Gastrocnemius medialis (tissue), 4 donors: Measurements from ENCODE around the gene TNC. TPM values are rescaled to one million over a fixed set of nuclear protein-coding genes. Genes with fewer than 3 reads are reported as not detected.

ENCODE experiments used
- ATAC-seq, 2 donors: fragments of 150-250 bp; one replicate each; pipeline ENCODE4 v1.9.1; 2016
- DNase-seq, 2 donors: peaks; one replicate each; pipeline ENCODE4 v3.0.0-alpha.2; 2019
- H3K27ac ChIP-seq, 4 donors: fragments of 200-600 bp; sonication (generic); 1 replicate in 1 of 4; 2 replicates in 3 of 4; pipeline ENCODE4 v1.5.1; 2016 to 2018; ENCODE audit warnings: mild to moderate bottlenecking in 2 of 4, moderate library complexity in 1 of 4
- H3K27me3 ChIP-seq, 3 donors: fragments of 200-600 bp; sonication (generic) in 2 of 3; 1 replicate in 1 of 3; 2 replicates in 2 of 3; pipeline versions ENCODE4 v1.5.1 to v1.6.0; 2016 to 2019; ENCODE audit warnings: mild to moderate bottlenecking in 1 of 3, moderate library complexity in 1 of 3
- H3K36me3 ChIP-seq, 2 donors: fragments of 200-600 bp; sonication (generic) in 1 of 2; one replicate each; pipeline ENCODE4 v1.5.1; 2017 to 2018
- H3K4me1 ChIP-seq, 2 donors: fragments of 200-600 bp; sonication (generic) in 1 of 2; one replicate each; pipeline ENCODE4 v1.5.1; 2016 to 2017; ENCODE audit warnings: mild to moderate bottlenecking in 2 of 2
- H3K4me3 ChIP-seq, 4 donors: fragments of 200-600 bp; sonication (generic) in 3 of 4; 1 replicate in 1 of 4; 2 replicates in 3 of 4; pipeline ENCODE4 v1.5.1; 2016 to 2019; ENCODE audit warnings: mild to moderate bottlenecking in 2 of 4
- H3K9me3 ChIP-seq, 3 donors: fragments of 200-600 bp; sonication (generic) in 2 of 3; 1 replicate in 1 of 3; 2 replicates in 2 of 3; pipeline ENCODE4 v1.5.1; 2016 to 2019
- CTCF ChIP-seq, 5 experiments: fragments of 450-650 bp in 3 of 5; fragments of 200-600 bp in 2 of 5; sonication (generic) in 2 of 5; IDR thresholded peaks in 4 of 5; conservative IDR thresholded peaks in 1 of 5; 1 replicate in 4 of 5; 2 replicates in 1 of 5; pipeline ENCODE4 v1.5.1; 2016 to 2019; ENCODE audit warnings: antibody characterized with exemption in 5 of 5, mild to moderate bottlenecking in 3 of 5, moderate library complexity in 3 of 5
- POLR2A ChIP-seq, 2 donors: fragments of 450-650 bp; IDR thresholded peaks; one replicate each; pipeline ENCODE4 v1.6.1; 2017; ENCODE audit warnings: antibody characterized with exemption in 2 of 2, mild to moderate bottlenecking in 2 of 2, moderate library complexity in 2 of 2
- in situ Hi-C, 4 donors: fragments of 200-750 bp; cut with MboI; loops; one replicate each; pipeline versions ENCODE4 v1.15.0 to v1.8.0; 2017; ENCODE audit warnings: low sequenced_read_pairs in 4 of 4
- intact Hi-C: fragments of 100-400 bp; cut with DNase I; formaldehyde crosslinking; loops from one replicate; pipeline ENCODE4 v1.15.1; 2023; ENCODE audit warnings: low total_unique reads
- total RNA-seq, 4 donors: library from RNA; depleted of rRNA; stranded (reverse); fragments of >200 nt; gene quantifications; one replicate each; pipeline versions ENCODE4 v1.1.0 to v1.2.3, GENCODE V29; 2016

Gene TNC
- total RNA-seq, 4 donors from 2014 or later: 4.3 to 17.6 (median 10.7) TPM; not detected in 1

DNA sequence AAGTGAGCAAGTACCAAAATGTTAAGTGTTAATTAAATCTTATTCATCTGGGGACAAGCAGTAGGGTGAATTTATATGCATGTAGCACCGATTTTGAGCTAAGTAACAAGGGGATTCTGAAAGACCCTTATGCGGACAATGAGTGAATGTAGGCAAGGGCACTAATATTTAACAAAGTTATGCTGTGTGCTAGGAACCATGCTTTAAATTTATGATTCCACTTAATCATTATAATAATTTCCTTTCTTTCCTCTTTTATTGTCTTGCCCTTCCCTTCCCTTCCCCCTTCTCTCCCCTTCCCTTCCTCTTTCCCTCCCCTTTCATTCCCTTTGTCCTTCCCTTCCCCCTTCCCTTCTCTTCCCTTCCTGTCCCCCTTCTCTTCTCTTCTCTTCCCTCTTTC, 25.7 kb upstream of the TNC start:
- no peak for TF ChIP-seq POLR2A (IDR thresholded peaks at IDR 0.05)
- TF ChIP-seq CTCF (IDR thresholded peaks at IDR 0.05 in 4 of 5, conservative IDR thresholded peaks at IDR 0.05 in 1 of 5): no peak
- ATAC-seq: no peak
- intact Hi-C loops (no loop called here), in situ Hi-C loops (no loop called here)
- DNase-seq: no peak
- no peaks in the 10 kb centered on the region for H3K4me1 ChIP-seq
- H3K4me3 ChIP-seq: no peak overlapping the region
- no peaks in the 10 kb centered on the region for H3K36me3 ChIP-seq
- H3K27ac ChIP-seq: no peak overlapping the region
- no peaks in the 10 kb centered on the region for H3K9me3 ChIP-seq
- peaks cover 0 to 2% (median 0%) of the 10 kb centered on the region in 3 donors for H3K27me3 ChIP-seq

DNA sequence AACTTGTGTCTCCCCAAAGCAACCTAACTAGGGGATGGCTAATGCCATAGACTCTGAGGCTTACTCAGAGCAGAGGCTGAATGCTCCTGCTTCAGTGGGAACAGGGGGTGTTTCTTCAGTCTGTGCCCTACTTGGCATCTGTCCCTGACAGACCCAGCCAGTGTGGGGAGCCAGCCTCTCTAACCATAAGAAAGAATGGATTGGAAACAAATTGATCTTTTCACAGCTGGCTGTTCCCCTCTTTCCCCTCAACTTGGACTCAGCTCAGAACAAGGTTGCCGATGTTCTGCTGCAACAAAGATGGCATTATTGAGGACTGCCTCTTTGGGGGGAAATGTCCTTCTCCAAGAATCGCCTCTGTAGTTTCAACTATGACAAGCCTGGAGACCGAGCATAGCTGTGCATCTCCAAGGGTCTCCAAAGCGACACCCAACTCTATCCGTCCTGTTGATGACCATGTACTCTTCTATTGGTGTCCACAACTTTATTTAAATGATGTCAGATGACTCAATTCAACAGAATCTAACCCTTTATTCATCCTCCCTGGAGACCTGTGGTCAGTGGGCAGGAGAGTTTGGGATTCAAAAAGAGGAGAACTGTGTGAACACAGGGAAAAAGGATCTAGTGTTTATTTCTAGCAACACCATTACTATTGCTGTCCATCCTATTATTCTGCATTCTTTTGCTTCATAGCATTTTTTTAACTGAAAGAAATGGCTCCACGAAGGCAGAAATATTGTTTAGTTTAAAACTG, 24.7 kb upstream of the TNC start:
- H3K27me3 ChIP-seq: peaks cover 0 to 2% (median 0%) of the 10 kb centered on the region in 3 donors
- TF ChIP-seq CTCF (IDR thresholded peaks at IDR 0.05 in 4 of 5, conservative IDR thresholded peaks at IDR 0.05 in 1 of 5): no peak
- no peak for TF ChIP-seq POLR2A (IDR thresholded peaks at IDR 0.05)
- ATAC-seq (no peak), DNase-seq (no peak)
- no peaks in the 10 kb centered on the region for H3K9me3 ChIP-seq
- H3K36me3 ChIP-seq: no peaks in the 10 kb centered on the region
- intact Hi-C loops: no loop called here
- in situ Hi-C loops: no loop called here
- no peak overlapping the region for H3K4me3 ChIP-seq
- H3K4me1 ChIP-seq: no peaks in the 10 kb centered on the region
- no peak overlapping the region for H3K27ac ChIP-seq

GRCh38 chr9:115142090-115142489, 24.1 kb upstream of the TNC start:
- no peak for DNase-seq
- intact Hi-C loops: no loop called here
- Histone ChIP-seq H3K27me3 (peaks cover 0 to 2% (median 0%) of the 10 kb centered on the region in 3 donors), H3K27ac (no peak overlapping the region), H3K4me1 (no peaks in the 10 kb centered on the region), H3K4me3 (no peak overlapping the region), H3K36me3 (no peaks in the 10 kb centered on the region), H3K9me3 (no peaks in the 10 kb centered on the region)
- no peak for TF ChIP-seq CTCF (IDR thresholded peaks at IDR 0.05 in 4 of 5, conservative IDR thresholded peaks at IDR 0.05 in 1 of 5)
- no peak for TF ChIP-seq POLR2A (IDR thresholded peaks at IDR 0.05)
- in situ Hi-C loops: no loop called here
- ATAC-seq: no peak

GRCh38 chr9:115141612-115142011, 23.7 kb upstream of the TNC start:
- H3K4me3 ChIP-seq: no peak overlapping the region
- no peaks in the 10 kb centered on the region for H3K9me3 ChIP-seq
- in situ Hi-C loops: no loop called here
- ATAC-seq (no peak), DNase-seq (no peak)
- intact Hi-C loops: no loop called here
- no peak overlapping the region for H3K27ac ChIP-seq
- peaks cover 0 to 2% (median 0%) of the 10 kb centered on the region in 3 donors for H3K27me3 ChIP-seq
- H3K36me3 ChIP-seq: no peaks in the 10 kb centered on the region
- H3K4me1 ChIP-seq: no peaks in the 10 kb centered on the region
- TF ChIP-seq CTCF (IDR thresholded peaks at IDR 0.05 in 4 of 5, conservative IDR thresholded peaks at IDR 0.05 in 1 of 5) (no peak), POLR2A (IDR thresholded peaks at IDR 0.05) (no peak)
